Measurements from ENCODE around the gene SMIM22.

DNA sequence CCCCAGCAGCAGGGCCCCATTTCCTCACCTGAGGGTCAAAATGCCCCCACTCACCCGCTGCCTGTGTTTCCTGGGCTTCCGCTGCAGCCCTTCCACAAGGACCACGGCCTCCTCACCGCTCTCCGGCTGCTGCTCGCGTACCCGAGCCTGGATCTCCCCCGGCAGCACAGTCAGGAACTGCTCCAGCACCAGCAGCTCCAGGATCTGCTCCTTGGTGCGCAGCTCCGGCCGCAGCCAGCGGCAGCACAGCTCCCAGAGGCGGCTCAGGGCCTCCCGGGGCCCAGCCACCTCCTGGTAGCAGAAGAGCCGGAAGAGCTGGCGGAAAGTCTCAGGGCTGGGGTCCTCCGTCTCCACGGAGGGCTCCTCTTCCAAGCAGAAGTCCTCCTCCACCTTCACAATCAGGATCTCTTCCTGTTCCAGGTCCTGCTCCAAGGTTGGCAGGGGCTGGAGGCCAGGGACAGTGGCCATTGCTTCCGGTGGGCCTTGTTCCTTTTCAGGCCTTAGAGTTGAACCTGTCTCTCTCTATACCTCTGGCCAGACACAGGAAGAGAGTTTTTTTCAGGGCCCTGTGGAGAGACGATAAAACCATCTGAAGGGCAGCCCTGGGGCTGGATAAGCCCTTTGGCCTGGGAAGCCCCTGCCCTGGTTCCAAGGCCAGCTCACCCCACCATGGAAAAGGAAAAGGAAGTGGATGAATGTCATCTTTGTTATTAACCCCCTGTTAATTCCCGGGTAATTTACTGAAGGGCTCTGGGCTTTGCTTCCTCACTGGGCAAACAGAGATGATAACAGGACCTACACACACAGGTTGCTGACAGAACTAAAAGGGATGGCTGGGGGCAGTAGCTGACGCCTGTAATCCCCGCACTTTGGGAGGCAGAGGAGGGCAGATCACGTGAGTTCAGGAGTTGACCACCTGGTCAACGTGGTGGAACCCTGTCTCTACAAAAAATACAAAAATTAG lies 29.4 kb upstream of the SMIM22 start:
- no peak for TF ChIP-seq GATA2 (IDR thresholded peaks at IDR 0.05; ENCODE audit: low read depth, low read length)
- TF ChIP-seq GATA3 (IDR thresholded peaks at IDR 0.05; ENCODE audit: low read depth, low read length), result no peak

All from SH-SY5Y (cell line).